GM21367 (cell line): ENCODE data around the gene CTSG.
"Not testable (repeated sequence)": the region's sequence is repeated elsewhere in the genome, so short reads cannot be mapped to it uniquely, and the experiment has no call there.

Experiments
- ATAC-seq: cut with Tn5 transposase; IDR thresholded peaks from one replicate; pipeline ENCODE4 v1.9.1; 2021; ENCODE audit not compliant: unreplicated experiment

Gene CTSG

GRCh38 chr14:24549064-24549463, 27.0 kb downstream of the CTSG start:
- not testable (repeated sequence) for ATAC-seq

- ATAC-seq: no peak
Measured at GRCh38 chr14:24542346-24542936, 33.6 kb downstream of the CTSG start.

DNA sequence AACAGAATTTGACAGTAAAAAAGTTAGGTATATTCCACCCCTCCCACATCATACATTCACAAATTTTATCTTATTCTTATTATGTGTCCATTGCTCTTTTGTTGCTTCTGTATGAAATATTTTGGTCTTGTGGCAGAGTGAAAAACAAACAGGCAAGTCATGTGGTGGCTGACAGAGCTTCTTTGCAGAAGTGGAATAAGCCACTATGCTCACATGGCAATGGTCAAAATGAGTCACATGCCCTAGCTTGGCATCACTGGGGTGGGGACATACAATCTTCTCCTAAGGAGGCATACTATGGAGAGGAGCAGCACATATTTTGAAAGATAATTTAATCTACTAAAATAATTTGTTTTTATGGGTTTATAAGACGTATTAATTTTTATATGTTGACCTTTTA, 40.3 kb downstream of the CTSG start:
- ATAC-seq: no peak

DNA sequence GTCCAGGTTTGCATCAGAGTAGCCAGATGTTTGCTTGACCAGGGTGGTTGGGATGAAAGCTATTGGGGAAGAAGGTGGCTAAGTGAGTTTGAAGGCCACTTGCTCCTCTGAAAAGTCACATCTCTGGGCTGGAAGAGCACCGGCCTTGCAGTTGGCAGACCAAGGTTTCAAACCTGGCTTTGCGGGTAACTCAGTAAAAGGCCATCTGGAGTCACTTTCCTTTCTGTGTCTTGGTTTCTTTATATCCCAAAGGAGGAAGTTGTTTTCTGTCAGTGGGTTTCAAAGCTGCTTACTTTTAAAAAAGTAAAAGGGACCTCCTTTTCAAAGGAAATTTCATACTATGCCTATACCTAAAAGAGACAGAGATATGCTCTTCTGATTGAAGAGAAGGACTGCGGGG, 41.8 kb downstream of the CTSG start:
- no peak for ATAC-seq

- ATAC-seq: not testable (repeated sequence)
Measured at GRCh38 chr14:24525877-24526620, 50.0 kb downstream of the CTSG start.
